Sigmoid colon (tissue), 7 donors: ENCODE results near the gene TPPP3. TPM values are rescaled to one million over a fixed set of nuclear protein-coding genes. Genes with fewer than 3 reads are reported as not detected.

Experiments
- DNase-seq: peaks from one replicate; pipeline ENCODE4 v3.0.0-alpha.2; 2019
- H3K27ac ChIP-seq, 4 donors: fragments of 200-600 bp; sonication (generic); one replicate each; pipeline ENCODE4 v1.5.1; 2016 to 2019; ENCODE audit warnings: mild to moderate bottlenecking in 1 of 4
- H3K27me3 ChIP-seq, 3 donors: fragments of 200-600 bp; sonication (generic); one replicate each; pipeline ENCODE4 v1.5.1; 2019; ENCODE audit warnings: mild to moderate bottlenecking in 1 of 3
- H3K36me3 ChIP-seq, 4 donors: fragments of 200-600 bp; sonication (generic); one replicate each; pipeline ENCODE4 v1.5.1; 2016 to 2019
- H3K4me1 ChIP-seq, 4 donors: fragments of 200-600 bp; sonication (generic); one replicate each; pipeline ENCODE4 v1.5.1; 2017 to 2019
- H3K4me3 ChIP-seq, 4 donors: fragments of 200-600 bp; sonication (generic); one replicate each; pipeline ENCODE4 v1.5.1; 2017 to 2019; ENCODE audit warnings: mild to moderate bottlenecking in 2 of 4, moderate library complexity in 1 of 4
- H3K9me3 ChIP-seq, 4 donors: fragments of 200-600 bp in 3 of 4; sonication (generic) in 3 of 4; one replicate each; pipeline versions ENCODE4 v1.5.1 to v1.6.1; 2013 to 2019
- CTCF ChIP-seq, 4 experiments: fragments of 450-650 bp in 3 of 4; fragments of 200-600 bp in 1 of 4; IDR thresholded peaks; one replicate each; pipeline ENCODE4 v1.5.1; 2016 to 2019; ENCODE audit warnings: antibody characterized with exemption in 4 of 4, mild to moderate bottlenecking in 3 of 4, moderate library complexity in 2 of 4
- EP300 ChIP-seq, 4 donors: sonication (generic); formaldehyde crosslinking; IDR thresholded peaks; one replicate each; pipeline ENCODE4 v1.6.1; 2017; ENCODE audit warnings: antibody characterized with exemption in 4 of 4
- POLR2A ChIP-seq, 2 donors: fragments of 450-650 bp; IDR thresholded peaks; one replicate each; pipeline ENCODE4 v1.6.1; 2016; ENCODE audit warnings: antibody characterized with exemption in 2 of 2, mild to moderate bottlenecking in 2 of 2, moderate library complexity in 2 of 2
- POLR2AphosphoS5 ChIP-seq, 4 donors: sonication (generic); formaldehyde crosslinking; IDR thresholded peaks; one replicate each; pipeline ENCODE4 v1.6.1; 2017; ENCODE audit warnings: antibody characterized with exemption in 4 of 4
- WGBS, 2 donors: extraction: QIAGEN DNeasy Blood & Tissue Kit; methylation state at CpG; one replicate each; pipeline ENCODE4 v1.1.7; 2013; 5-methylcytosine and 5-hydroxymethylcytosine counted together
- intact Hi-C: fragments of 100-400 bp; cut with DNase I; formaldehyde crosslinking; loops from one replicate; pipeline ENCODE4 v1.15.1; 2023
- polyA plus RNA-seq, 3 donors: library from polyadenylated mRNA; stranded (reverse); fragments of 200-250 nt; gene quantifications; one replicate each; pipeline ENCODE4 v1.2.3, GENCODE V29; 2013
- total RNA-seq, 4 donors: library from RNA; depleted of rRNA; stranded (reverse); fragments of >200 nt; gene quantifications; one replicate each; pipeline ENCODE4 v1.1.0, GENCODE V29; 2016
- donor health status: healthy with polysubstance abuse.
- donor health status: Bipolar disorder and iron deficiency.
- donor health status: healthy.

Gene TPPP3
- total and polyA plus RNA-seq, 7 donors: 2.4 to 27.4 (median 13.6) TPM

DNA sequence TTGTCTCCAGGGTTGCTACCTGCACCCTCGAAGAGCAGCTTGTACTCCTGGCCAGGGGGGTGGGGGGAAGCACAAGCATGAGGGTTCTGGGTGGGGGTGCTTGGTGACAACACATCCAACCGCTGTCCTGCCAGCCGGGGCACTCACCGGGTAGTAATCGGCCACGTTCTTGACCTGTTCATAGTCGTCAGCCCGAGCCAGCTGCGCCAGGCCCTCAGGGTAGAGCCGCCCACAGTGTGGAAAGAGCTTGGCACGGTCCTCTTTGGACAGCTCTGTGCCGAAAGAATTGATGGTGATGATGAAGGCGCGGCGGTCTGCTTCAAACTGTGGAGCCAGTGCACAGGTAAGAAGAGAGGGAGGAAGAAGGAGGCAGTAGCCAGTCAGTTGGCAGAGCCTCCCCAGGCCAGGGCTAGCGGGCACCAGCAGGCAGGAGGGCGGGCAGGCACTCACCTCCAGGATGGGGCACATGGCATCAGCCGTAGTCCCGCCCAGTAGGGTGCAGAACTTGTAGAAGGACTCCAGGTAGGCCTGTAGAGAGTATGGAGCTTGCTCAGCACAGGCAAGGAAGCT lies 45.6 kb upstream of the TPPP3 start:
- peaks cover 0 to 53% (median 24%) of the 10 kb centered on the region in 4 donors for H3K36me3 ChIP-seq
- DNase-seq: no peak
- H3K27ac ChIP-seq: no peak overlapping the region
- TF ChIP-seq POLR2A (IDR thresholded peaks at IDR 0.05): no peak
- no peak for TF ChIP-seq EP300 (IDR thresholded peaks at IDR 0.05)
- TF ChIP-seq CTCF (IDR thresholded peaks at IDR 0.05): no peak
- TF ChIP-seq POLR2AphosphoS5 (IDR thresholded peaks at IDR 0.05): no peak
- intact Hi-C loops: no loop called here
- H3K4me3 ChIP-seq: no peak overlapping the region
- H3K4me1 ChIP-seq: peaks cover 0 to 33% (median 23%) of the 10 kb centered on the region in 4 donors
- no peaks in the 10 kb centered on the region for H3K27me3 ChIP-seq
- 93 to 96% methylated on average over 19 of the region's 19 CpGs for WGBS, 2 donors
- no peaks in the 10 kb centered on the region for H3K9me3 ChIP-seq

- DNase-seq: no peak
- Histone ChIP-seq H3K27me3 (no peaks in the 10 kb centered on the region), H3K36me3 (peaks cover 0 to 53% (median 24%) of the 10 kb centered on the region in 4 donors), H3K27ac (no peak overlapping the region), H3K9me3 (no peaks in the 10 kb centered on the region), H3K4me1 (peaks cover 0 to 27% (median 16%) of the 10 kb centered on the region in 4 donors), H3K4me3 (no peak overlapping the region)
- TF ChIP-seq CTCF (IDR thresholded peaks at IDR 0.05): no peak
- no peak for TF ChIP-seq EP300 (IDR thresholded peaks at IDR 0.05)
- TF ChIP-seq POLR2AphosphoS5 (IDR thresholded peaks at IDR 0.05): no peak
- TF ChIP-seq POLR2A (IDR thresholded peaks at IDR 0.05): no peak
- intact Hi-C loops: no loop called here
- WGBS, 2 donors: 94 to 95% methylated on average over 20 of the region's 20 CpGs
Observed at GRCh38 chr16:67438098-67438791, 44.9 kb upstream of the TPPP3 start.

GRCh38 chr16:67437513-67437912 lies 44.2 kb upstream of the TPPP3 start:
- peaks cover 0 to 53% (median 24%) of the 10 kb centered on the region in 4 donors for H3K36me3 ChIP-seq
- TF ChIP-seq CTCF (IDR thresholded peaks at IDR 0.05): no peak
- TF ChIP-seq EP300 (IDR thresholded peaks at IDR 0.05): no peak
- TF ChIP-seq POLR2AphosphoS5 (IDR thresholded peaks at IDR 0.05): no peak
- no peak for TF ChIP-seq POLR2A (IDR thresholded peaks at IDR 0.05)

DNA sequence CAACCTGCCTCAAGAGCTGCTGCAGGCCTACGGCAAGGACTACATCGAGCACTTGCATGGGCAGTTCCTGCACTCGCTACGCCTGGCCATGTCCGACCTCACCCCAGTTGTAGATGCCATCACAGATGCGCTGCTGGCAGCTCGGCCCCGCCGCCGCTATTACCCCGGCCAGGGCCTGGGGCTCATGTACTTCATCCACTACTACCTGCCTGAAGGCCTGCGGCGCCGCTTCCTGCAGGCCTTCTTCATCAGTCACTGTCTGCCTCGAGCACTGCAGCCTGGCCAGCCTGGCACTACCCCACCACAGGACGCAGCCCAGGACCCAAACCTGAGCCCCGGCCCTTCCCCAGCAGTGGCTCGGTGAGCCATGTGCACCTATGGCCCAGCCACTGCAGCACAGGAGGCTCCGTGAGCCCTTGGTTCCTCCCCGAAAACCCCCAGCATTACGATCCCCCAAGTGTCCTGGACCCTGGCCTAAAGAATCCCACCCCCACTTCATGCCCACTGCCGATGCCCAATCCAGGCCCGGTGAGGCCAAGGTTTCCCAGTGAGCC lies 43.4 kb upstream of the TPPP3 start:
- peaks cover 0 to 49% (median 24%) of the 10 kb centered on the region in 4 donors for H3K36me3 ChIP-seq
- no peak for DNase-seq
- intact Hi-C loops: no loop called here
- no peak overlapping the region for H3K27ac ChIP-seq
- TF ChIP-seq POLR2A (IDR thresholded peaks at IDR 0.05) (no peak), EP300 (IDR thresholded peaks at IDR 0.05) (no peak), POLR2AphosphoS5 (IDR thresholded peaks at IDR 0.05) (no peak), CTCF (IDR thresholded peaks at IDR 0.05) (no peak)
- H3K4me1 ChIP-seq: peaks cover 0 to 16% (median 9%) of the 10 kb centered on the region in 4 donors
- WGBS, 2 donors: 95 to 96% methylated on average over 23 of the region's 23 CpGs
- H3K4me3 ChIP-seq: no peak overlapping the region
- H3K9me3 ChIP-seq: no peaks in the 10 kb centered on the region
- H3K27me3 ChIP-seq: no peaks in the 10 kb centered on the region

More at GRCh38 chr16:67437513-67437912, 44.2 kb upstream of the TPPP3 start:
- H3K4me1 ChIP-seq: peaks cover 0 to 19% (median 9%) of the 10 kb centered on the region in 4 donors
- WGBS, 2 donors: 75 to 81% methylated on average over 4 of the region's 4 CpGs
- no peak overlapping the region for H3K4me3 ChIP-seq
- intact Hi-C loops: no loop called here
- no peak for DNase-seq
- no peaks in the 10 kb centered on the region for H3K27me3 ChIP-seq
- no peak overlapping the region for H3K27ac ChIP-seq
- no peaks in the 10 kb centered on the region for H3K9me3 ChIP-seq
